Breast epithelium (tissue), 3 donors: Measurements from ENCODE around the gene PCYT2.

Source experiments
- POLR2A ChIP-seq: fragments of 450-650 bp; IDR thresholded peaks from one replicate; pipeline ENCODE4 v1.6.1; 2016; ENCODE audit warnings: antibody characterized with exemption, mild to moderate bottlenecking, moderate library complexity
- TF ChIP-seq, protein P1 (sequence below), 3 donors: fragments of 450-650 bp; IDR thresholded peaks; one replicate each; pipeline ENCODE4 v1.5.1; 2016 to 2017; ENCODE audit warnings: antibody characterized with exemption in 3 of 3, mild to moderate bottlenecking in 3 of 3, moderate library complexity in 3 of 3

GRCh38 chr17:81890447-81891302 is 20.5 kb downstream of the PCYT2 start:
- TF ChIP-seq POLR2A = no peak
- TF ChIP-seq, protein P1, sequence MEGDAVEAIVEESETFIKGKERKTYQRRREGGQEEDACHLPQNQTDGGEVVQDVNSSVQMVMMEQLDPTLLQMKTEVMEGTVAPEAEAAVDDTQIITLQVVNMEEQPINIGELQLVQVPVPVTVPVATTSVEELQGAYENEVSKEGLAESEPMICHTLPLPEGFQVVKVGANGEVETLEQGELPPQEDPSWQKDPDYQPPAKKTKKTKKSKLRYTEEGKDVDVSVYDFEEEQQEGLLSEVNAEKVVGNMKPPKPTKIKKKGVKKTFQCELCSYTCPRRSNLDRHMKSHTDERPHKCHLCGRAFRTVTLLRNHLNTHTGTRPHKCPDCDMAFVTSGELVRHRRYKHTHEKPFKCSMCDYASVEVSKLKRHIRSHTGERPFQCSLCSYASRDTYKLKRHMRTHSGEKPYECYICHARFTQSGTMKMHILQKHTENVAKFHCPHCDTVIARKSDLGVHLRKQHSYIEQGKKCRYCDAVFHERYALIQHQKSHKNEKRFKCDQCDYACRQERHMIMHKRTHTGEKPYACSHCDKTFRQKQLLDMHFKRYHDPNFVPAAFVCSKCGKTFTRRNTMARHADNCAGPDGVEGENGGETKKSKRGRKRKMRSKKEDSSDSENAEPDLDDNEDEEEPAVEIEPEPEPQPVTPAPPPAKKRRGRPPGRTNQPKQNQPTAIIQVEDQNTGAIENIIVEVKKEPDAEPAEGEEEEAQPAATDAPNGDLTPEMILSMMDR (IDR thresholded peaks at IDR 0.05) = no peak
